Measurements from ENCODE around the gene MBD3. TPM values are rescaled to one million over a fixed set of nuclear protein-coding genes. Genes with fewer than 3 reads are reported as not detected.

The MBD3 gene
- total RNA-seq, 1 experiment from 2014 or later = 128 TPM

DNA sequence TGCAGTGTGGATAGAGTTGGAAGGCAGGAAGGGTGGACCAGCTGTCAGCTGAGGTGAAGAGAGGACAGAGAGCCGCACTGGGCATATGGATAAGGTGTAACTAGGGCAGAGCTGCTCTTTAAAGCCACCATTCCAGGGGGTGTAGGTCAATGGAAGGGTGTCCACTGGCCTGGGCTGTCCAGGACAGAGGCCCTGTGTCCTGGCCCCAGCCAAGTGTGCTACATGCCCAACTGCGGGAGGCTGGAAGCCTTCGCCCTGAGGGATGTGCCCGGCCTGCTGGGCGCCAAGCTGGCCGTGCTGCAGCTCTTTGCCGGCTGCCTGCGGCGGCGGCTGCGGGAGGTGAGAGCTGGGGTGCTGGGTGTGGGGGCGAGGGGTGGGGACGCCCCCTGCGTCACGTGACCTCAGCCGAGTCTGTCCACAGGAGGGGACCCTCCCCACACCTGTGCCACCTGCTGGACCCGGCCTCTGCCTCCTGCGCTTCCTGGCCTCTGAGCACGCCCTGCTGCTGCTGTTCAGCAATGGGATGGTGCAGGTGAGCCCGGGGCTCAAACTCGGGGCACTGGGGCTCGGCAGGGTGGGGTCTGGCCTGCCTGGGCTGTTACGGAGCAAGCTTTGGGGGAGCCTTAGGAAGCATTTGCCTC, 59.0 kb downstream of the MBD3 start:
- Histone ChIP-seq H3K79me2 (ENCODE audit: insufficient read depth, low read length) (no peaks in the 10 kb centered on the region), H2BK5ac (ENCODE audit: insufficient read length, low read length) (no peak overlapping the region), H3K14ac (ENCODE audit: insufficient read depth, low read length) (no peak overlapping the region), H3K18ac (ENCODE audit: insufficient read length, low read depth, low read length) (no peak overlapping the region), H3K79me1 (ENCODE audit: insufficient read depth, low read depth, low read length, poor library complexity, severe bottlenecking) (no peaks in the 10 kb centered on the region), H3K23me2 (ENCODE audit: insufficient read length, low read depth, low read length, poor library complexity, severe bottlenecking) (no peaks in the 10 kb centered on the region), H4K8ac (replicated peaks; ENCODE audit: insufficient read length, low read depth, low read length) (no peak overlapping the region), H3K56ac (ENCODE audit: insufficient read length, low read depth, low read length) (no peak overlapping the region), H2BK12ac (ENCODE audit: insufficient read length, low read depth, low read length) (no peak overlapping the region), H4K91ac (ENCODE audit: insufficient read length, low read depth, low read length) (no peak overlapping the region), H3K27me3 (ENCODE audit: insufficient read depth, low read length) (no peaks in the 10 kb centered on the region), H3K4me1 (ENCODE audit: insufficient read depth, low read length) (no peaks in the 10 kb centered on the region), H2AK5ac (ENCODE audit: insufficient read length, low read length) (no peak overlapping the region), H4K20me1 (ENCODE audit: control insufficient read depth, insufficient read depth, insufficient read length) (no peaks in the 10 kb centered on the region), H3K27ac (ENCODE audit: insufficient read length, low read depth, low read length) (no peak overlapping the region), H2BK120ac (ENCODE audit: low read depth, low read length, poor library complexity, severe bottlenecking) (no peak overlapping the region), H3K9ac (ENCODE audit: extremely low read depth, insufficient read length, low read length) (no peak overlapping the region), H3K4ac (ENCODE audit: low read depth, low read length) (no peak overlapping the region), H3K4me2 (ENCODE audit: insufficient read depth, insufficient read length, low read length) (no peak overlapping the region), H2BK15ac (ENCODE audit: low read depth, low read length) (no peak overlapping the region), H2AFZ (ENCODE audit: low read length) (no peak overlapping the region), H4K5ac (ENCODE audit: insufficient read length, low read depth, low read length) (no peak overlapping the region), H2BK20ac (ENCODE audit: low read depth, low read length, poor library complexity, severe bottlenecking) (no peak overlapping the region), H3T11ph (ENCODE audit: low read length) (no peak overlapping the region), H3K23ac (ENCODE audit: insufficient read length, low read depth, low read length) (no peak overlapping the region), H3K9me3 (ENCODE audit: control insufficient read depth, low read depth, low read length) (no peaks in the 10 kb centered on the region)
- H3K4me3 Mint-ChIP-seq = no peak overlapping the region
- DNase-seq = no peak
- H3K27me3 Mint-ChIP-seq (ENCODE audit: low read depth) = peaks cover 30% of the 10 kb centered on the region
- no CpG with 5 or more reads among the region's 23 CpGs for WGBS (ENCODE audit: extremely low coverage, insufficient read length, low lambda C conversion rate)
- no peaks in the 10 kb centered on the region for H3K4me1 Mint-ChIP-seq
- TF ChIP-seq, protein P1, sequence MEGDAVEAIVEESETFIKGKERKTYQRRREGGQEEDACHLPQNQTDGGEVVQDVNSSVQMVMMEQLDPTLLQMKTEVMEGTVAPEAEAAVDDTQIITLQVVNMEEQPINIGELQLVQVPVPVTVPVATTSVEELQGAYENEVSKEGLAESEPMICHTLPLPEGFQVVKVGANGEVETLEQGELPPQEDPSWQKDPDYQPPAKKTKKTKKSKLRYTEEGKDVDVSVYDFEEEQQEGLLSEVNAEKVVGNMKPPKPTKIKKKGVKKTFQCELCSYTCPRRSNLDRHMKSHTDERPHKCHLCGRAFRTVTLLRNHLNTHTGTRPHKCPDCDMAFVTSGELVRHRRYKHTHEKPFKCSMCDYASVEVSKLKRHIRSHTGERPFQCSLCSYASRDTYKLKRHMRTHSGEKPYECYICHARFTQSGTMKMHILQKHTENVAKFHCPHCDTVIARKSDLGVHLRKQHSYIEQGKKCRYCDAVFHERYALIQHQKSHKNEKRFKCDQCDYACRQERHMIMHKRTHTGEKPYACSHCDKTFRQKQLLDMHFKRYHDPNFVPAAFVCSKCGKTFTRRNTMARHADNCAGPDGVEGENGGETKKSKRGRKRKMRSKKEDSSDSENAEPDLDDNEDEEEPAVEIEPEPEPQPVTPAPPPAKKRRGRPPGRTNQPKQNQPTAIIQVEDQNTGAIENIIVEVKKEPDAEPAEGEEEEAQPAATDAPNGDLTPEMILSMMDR (conservative IDR thresholded peaks at IDR 0.05) = no peak
- no peaks in the 10 kb centered on the region for H3K36me3 Mint-ChIP-seq (ENCODE audit: insufficient read depth in 1 of 3, low read depth in 3 of 3)
- no peaks in the 10 kb centered on the region for H3K9me3 Mint-ChIP-seq
- no peak overlapping the region for H3K27ac Mint-ChIP-seq

Data from H9 (cell line).